Neuronal stem cell (in vitro differentiated cells): ENCODE measurements around the gene OR1N1.

ENCODE experiments used
- DNase-seq: peaks from one replicate; pipeline ENCODE4 v3.0.0-alpha.2; 2013; ENCODE audit warnings: low spot score
- H2AFZ ChIP-seq: one replicate; pipeline ENCODE4 v1.6.1; 2013; ENCODE audit warnings: mild to moderate bottlenecking, low read length, inconsistent platforms
- H2AK5ac ChIP-seq: 2 replicates; pipeline ENCODE4 v1.6.1; 2013; ENCODE audit warnings: low read depth, mild to moderate bottlenecking, inconsistent platforms, low read length, moderate library complexity, mixed read lengths
- H2BK120ac ChIP-seq: 2 replicates; pipeline ENCODE4 v1.6.1; 2013; ENCODE audit warnings: low read depth, mild to moderate bottlenecking, inconsistent platforms, low read length, moderate library complexity, mixed read lengths
- H2BK12ac ChIP-seq: one replicate; pipeline ENCODE4 v1.6.1; 2013; ENCODE audit warnings: low read length, inconsistent platforms
- H2BK15ac ChIP-seq: 2 replicates; pipeline ENCODE4 v1.6.1; 2013; ENCODE audit warnings: mild to moderate bottlenecking, low read length, inconsistent platforms, mixed read lengths
- H2BK5ac ChIP-seq: one replicate; pipeline ENCODE4 v1.6.1; 2013; ENCODE audit warnings: inconsistent platforms, mild to moderate bottlenecking, low read length, moderate library complexity
- H3K14ac ChIP-seq: one replicate; pipeline ENCODE4 v1.6.1; 2013; ENCODE audit warnings: low read length, inconsistent platforms
- H3K18ac ChIP-seq: 2 replicates; pipeline ENCODE4 v1.6.1; 2013; ENCODE audit warnings: low read length, inconsistent platforms
- H3K23ac ChIP-seq: 2 replicates; pipeline ENCODE4 v1.6.1; 2013; ENCODE audit warnings: low read depth, mild to moderate bottlenecking, mixed read lengths, low read length, inconsistent platforms; ENCODE audit not compliant: poor library complexity
- H3K27ac ChIP-seq: replicated peaks from 3 replicates; pipeline ENCODE4 v1.5.1; 2013; ENCODE audit warnings: low read length, inconsistent platforms
- H3K27me3 ChIP-seq, 3 experiments: 2 replicates each; pipeline ENCODE4 v1.6.1; 2013; ENCODE audit warnings: low read length in 3 of 3, mild to moderate bottlenecking in 2 of 3, inconsistent platforms in 1 of 3, low read depth in 1 of 3, mixed read lengths in 1 of 3, moderate library complexity in 1 of 3; ENCODE audit not compliant: control insufficient read depth in 3 of 3, insufficient read depth in 3 of 3
- H3K36me3 ChIP-seq, 2 donors: replicated peaks in 1 of 2; 2 replicates each; pipeline ENCODE4 v1.6.1; 2013; ENCODE audit warnings: low read length in 2 of 2; ENCODE audit not compliant: control insufficient read depth in 2 of 2, insufficient read depth in 2 of 2
- H3K4ac ChIP-seq: 2 replicates; pipeline ENCODE4 v1.6.1; 2013; ENCODE audit warnings: inconsistent platforms, mild to moderate bottlenecking, low read length, moderate library complexity
- H3K4me1 ChIP-seq, 2 donors: 1 replicate in 1 of 2; 2 replicates in 1 of 2; pipeline ENCODE4 v1.6.1; 2013; ENCODE audit warnings: low read length in 2 of 2, low read depth in 1 of 2; ENCODE audit not compliant: control insufficient read depth in 2 of 2, insufficient read depth in 1 of 2
- H3K4me2 ChIP-seq: one replicate; pipeline ENCODE4 v1.6.1; 2013; ENCODE audit warnings: mild to moderate bottlenecking, low read length, inconsistent platforms; ENCODE audit not compliant: insufficient read depth, poor library complexity, severe bottlenecking
- H3K4me3 ChIP-seq, 2 donors: 2 replicates each; pipeline ENCODE4 v1.5.1; 2013; ENCODE audit warnings: low read length in 2 of 2, mild to moderate bottlenecking in 2 of 2, inconsistent platforms in 1 of 2, moderate library complexity in 1 of 2
- H3K79me1 ChIP-seq: one replicate; pipeline ENCODE4 v1.6.1; 2013; ENCODE audit warnings: low read depth, mild to moderate bottlenecking, inconsistent platforms, low read length, moderate library complexity
- H3K9ac ChIP-seq: one replicate; pipeline ENCODE4 v1.6.1; 2013; ENCODE audit warnings: mild to moderate bottlenecking, low read depth, low read length, inconsistent platforms; ENCODE audit not compliant: poor library complexity
- H3K9me3 ChIP-seq, 2 donors: replicated peaks in 1 of 2; 2 replicates each; pipeline versions ENCODE3 to v1.6.1; 2013; ENCODE audit warnings: low read length in 2 of 2, mild to moderate bottlenecking in 2 of 2, inconsistent platforms in 1 of 2, low read depth in 1 of 2, mixed read lengths in 1 of 2, moderate library complexity in 1 of 2; ENCODE audit not compliant: control insufficient read depth in 2 of 2, insufficient read depth in 1 of 2
- H4K8ac ChIP-seq: one replicate; pipeline ENCODE4 v1.6.1; 2013; ENCODE audit warnings: low read depth, mild to moderate bottlenecking, inconsistent platforms, low read length, moderate library complexity
- H4K91ac ChIP-seq: one replicate; pipeline ENCODE4 v1.6.1; 2013; ENCODE audit warnings: low read length, low read depth, mild to moderate bottlenecking, inconsistent platforms; ENCODE audit not compliant: poor library complexity
- WGBS, 2 donors: extraction: QIAGEN DNeasy Blood & Tissue Kit; methylation state at CpG; one replicate each; pipeline ENCODE4 v1.1.7; 2013; ENCODE audit warnings: missing lambda C conversion rate in 2 of 2, mixed read lengths in 1 of 2; ENCODE audit not compliant: insufficient read length in 2 of 2, insufficient replicate concordance in 1 of 2; ENCODE audit errors: extremely low coverage in 2 of 2; 5-methylcytosine and 5-hydroxymethylcytosine counted together

Gene OR1N1

GRCh38 chr9:122561446-122561845 is 34.4 kb upstream of the OR1N1 start:
- Histone ChIP-seq H3K9me3 (peaks cover 0 to 9% of the 10 kb centered on the region in 2 donors), H3K27ac (no peak overlapping the region), H3K4ac (no peak overlapping the region), H3K18ac (no peak overlapping the region), H2BK5ac (no peak overlapping the region), H3K4me3 (no peak overlapping the region), H2AK5ac (no peak overlapping the region), H2BK15ac (no peak overlapping the region), H2BK12ac (no peak overlapping the region), H3K4me2 (no peak overlapping the region), H3K79me1 (no peaks in the 10 kb centered on the region), H3K9ac (no peak overlapping the region), H3K14ac (no peak overlapping the region), H3K36me3 (no peaks in the 10 kb centered on the region), H4K91ac (no peak overlapping the region), H3K27me3 (no peaks in the 10 kb centered on the region), H4K8ac (no peak overlapping the region), H2AFZ (no peak overlapping the region), H3K23ac (no peak overlapping the region), H2BK120ac (no peak overlapping the region), H3K4me1 (no peaks in the 10 kb centered on the region)
- WGBS, 2 donors, result no CpG with 5 or more reads among the region's 4 CpGs
- DNase-seq, result no peak

- H2BK5ac ChIP-seq, result no peak within 1 kb of the TSS
- H2BK120ac ChIP-seq, result no peak within 1 kb of the TSS
- no peaks in the 10 kb centered on the region for H3K36me3 ChIP-seq
- no CpG with 5 or more reads among the region's 2 CpGs for WGBS, 2 donors
- no peak within 1 kb of the TSS for H3K18ac ChIP-seq
- H4K91ac ChIP-seq, result no peak within 1 kb of the TSS
- no peak within 1 kb of the TSS for H4K8ac ChIP-seq
- H2BK15ac ChIP-seq, result no peak within 1 kb of the TSS
- H3K4me3 ChIP-seq, result peak within 1 kb of the TSS in 1 of 2 donors; percentile 35
- peak within 1 kb of the TSS; percentile 38 for H3K9ac ChIP-seq
- peaks cover 0 to 16% of the 10 kb centered on the region in 2 donors for H3K9me3 ChIP-seq
- H3K27me3 ChIP-seq, result peaks cover 0 to 26% (median 0%) of the 10 kb centered on the region in 3 experiments
- H3K79me1 ChIP-seq, result no peaks in the 10 kb centered on the region
- no peak for DNase-seq
- no peaks in the 10 kb centered on the region for H3K4me1 ChIP-seq
- H2BK12ac ChIP-seq, result no peak within 1 kb of the TSS
- H3K14ac ChIP-seq, result no peak within 1 kb of the TSS
- no peak within 1 kb of the TSS for H2AFZ ChIP-seq
- H3K23ac ChIP-seq, result no peak within 1 kb of the TSS
- H2AK5ac ChIP-seq, result no peak within 1 kb of the TSS
- H3K27ac ChIP-seq, result no peak within 1 kb of the TSS
- no peak within 1 kb of the TSS for H3K4ac ChIP-seq
- no peak within 1 kb of the TSS for H3K4me2 ChIP-seq
These were observed 25.7 kb upstream of the OR1N1 start, which contains the start of gene OR1N2 for GRCh38 chr9:122552812-122553211. Gene OR1N2, plus strand, starts transcription at chr9:122553112. Its CDS starts 100 bp downstream, at chr9:122553212.

GRCh38 chr9:122551371-122551770 is 24.3 kb upstream of the OR1N1 start:
- DNase-seq, result no peak
- Histone ChIP-seq H2BK5ac (no peak overlapping the region), H3K4me2 (no peak overlapping the region), H3K79me1 (no peaks in the 10 kb centered on the region), H3K9ac (no peak overlapping the region), H3K36me3 (no peaks in the 10 kb centered on the region), H2AFZ (no peak overlapping the region), H2BK120ac (no peak overlapping the region), H3K27ac (no peak overlapping the region), H3K23ac (no peak overlapping the region), H3K9me3 (peaks cover 0 to 16% of the 10 kb centered on the region in 2 donors), H3K18ac (no peak overlapping the region), H3K14ac (no peak overlapping the region), H2AK5ac (no peak overlapping the region), H3K27me3 (peaks cover 0 to 26% (median 0%) of the 10 kb centered on the region in 3 experiments), H4K91ac (no peak overlapping the region), H3K4me1 (no peaks in the 10 kb centered on the region), H3K4me3 (no peak overlapping the region), H2BK12ac (no peak overlapping the region), H3K4ac (no peak overlapping the region), H2BK15ac (no peak overlapping the region), H4K8ac (no peak overlapping the region)
- no CpG with 5 or more reads among the region's 5 CpGs for WGBS, 2 donors

- no CpG with 5 or more reads among the region's 8 CpGs for WGBS, 2 donors
- Histone ChIP-seq H3K79me1 (no peaks in the 10 kb centered on the region), H3K18ac (no peak overlapping the region), H2BK5ac (no peak overlapping the region), H2AK5ac (no peak overlapping the region), H3K9ac (no peak overlapping the region), H3K27ac (no peak overlapping the region), H3K4me3 (no peak overlapping the region), H3K4me2 (no peak overlapping the region), H3K4ac (no peak overlapping the region), H3K23ac (no peak overlapping the region), H3K4me1 (no peaks in the 10 kb centered on the region), H2BK15ac (no peak overlapping the region), H2BK120ac (no peak overlapping the region), H2BK12ac (no peak overlapping the region), H4K91ac (no peak overlapping the region), H3K9me3 (peaks cover 0 to 6% of the 10 kb centered on the region in 2 donors), H2AFZ (no peak overlapping the region), H4K8ac (no peak overlapping the region), H3K14ac (no peak overlapping the region), H3K27me3 (peaks cover 0 to under 1% (median 0%) of the 10 kb centered on the region in 3 experiments), H3K36me3 (no peaks in the 10 kb centered on the region)
- no peak for DNase-seq
These were observed 19.1 kb upstream of the OR1N1 start for GRCh38 chr9:122546196-122546595.
